ENCODE measurements around the gene PUS1.

DNA sequence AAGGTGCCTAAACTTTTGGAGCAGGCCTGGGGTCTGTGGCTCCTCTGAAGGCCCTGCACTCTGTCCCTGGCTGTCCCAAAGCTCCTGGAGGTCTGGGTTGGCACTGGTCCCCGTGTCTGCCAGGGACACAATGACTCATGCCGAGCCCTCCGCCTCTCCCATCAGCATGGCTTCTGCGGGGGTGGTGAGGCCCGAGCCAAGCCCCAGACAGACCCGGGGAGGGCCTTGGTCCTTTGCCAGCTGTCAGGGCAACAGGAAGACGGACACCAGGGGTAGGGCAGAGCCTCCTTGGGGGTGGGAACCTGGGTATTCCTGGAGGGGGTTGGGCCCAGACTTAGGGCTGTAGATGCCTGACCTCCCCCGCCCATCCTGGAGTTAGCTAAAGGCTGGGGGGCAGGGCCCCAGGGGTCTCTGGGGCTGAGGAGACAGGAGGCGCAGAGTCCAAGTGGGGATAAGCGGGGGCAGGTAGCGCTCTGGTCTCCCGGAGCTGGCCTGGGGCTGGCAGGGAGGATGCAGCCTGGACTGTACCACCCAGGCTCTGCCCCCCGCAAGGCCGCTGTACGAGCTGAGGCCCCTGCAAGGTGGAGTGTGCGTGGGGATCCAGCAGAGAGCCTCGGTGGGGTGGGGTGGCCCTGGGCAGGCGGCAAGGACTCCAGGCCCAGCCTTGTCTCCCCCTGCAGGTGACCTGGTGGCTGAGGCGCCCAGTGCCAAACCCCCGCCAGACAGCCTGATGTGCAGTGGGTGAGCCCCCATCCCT, 16.4 kb upstream of the PUS1 start:
- TF ChIP-seq, protein P1, sequence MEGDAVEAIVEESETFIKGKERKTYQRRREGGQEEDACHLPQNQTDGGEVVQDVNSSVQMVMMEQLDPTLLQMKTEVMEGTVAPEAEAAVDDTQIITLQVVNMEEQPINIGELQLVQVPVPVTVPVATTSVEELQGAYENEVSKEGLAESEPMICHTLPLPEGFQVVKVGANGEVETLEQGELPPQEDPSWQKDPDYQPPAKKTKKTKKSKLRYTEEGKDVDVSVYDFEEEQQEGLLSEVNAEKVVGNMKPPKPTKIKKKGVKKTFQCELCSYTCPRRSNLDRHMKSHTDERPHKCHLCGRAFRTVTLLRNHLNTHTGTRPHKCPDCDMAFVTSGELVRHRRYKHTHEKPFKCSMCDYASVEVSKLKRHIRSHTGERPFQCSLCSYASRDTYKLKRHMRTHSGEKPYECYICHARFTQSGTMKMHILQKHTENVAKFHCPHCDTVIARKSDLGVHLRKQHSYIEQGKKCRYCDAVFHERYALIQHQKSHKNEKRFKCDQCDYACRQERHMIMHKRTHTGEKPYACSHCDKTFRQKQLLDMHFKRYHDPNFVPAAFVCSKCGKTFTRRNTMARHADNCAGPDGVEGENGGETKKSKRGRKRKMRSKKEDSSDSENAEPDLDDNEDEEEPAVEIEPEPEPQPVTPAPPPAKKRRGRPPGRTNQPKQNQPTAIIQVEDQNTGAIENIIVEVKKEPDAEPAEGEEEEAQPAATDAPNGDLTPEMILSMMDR (IDR thresholded peaks at IDR 0.05), result no peak
- TF ChIP-seq POLR2A (IDR thresholded peaks at IDR 0.05), result no peak

Measured in right lobe of liver (tissue), 4 donors.